ENCODE measurements around the gene DNAL4. TPM values are rescaled to one million over a fixed set of nuclear protein-coding genes. Genes with fewer than 3 reads are reported as not detected.

Gene DNAL4
- total RNA-seq, 1 donor: 17.0 TPM

DNA sequence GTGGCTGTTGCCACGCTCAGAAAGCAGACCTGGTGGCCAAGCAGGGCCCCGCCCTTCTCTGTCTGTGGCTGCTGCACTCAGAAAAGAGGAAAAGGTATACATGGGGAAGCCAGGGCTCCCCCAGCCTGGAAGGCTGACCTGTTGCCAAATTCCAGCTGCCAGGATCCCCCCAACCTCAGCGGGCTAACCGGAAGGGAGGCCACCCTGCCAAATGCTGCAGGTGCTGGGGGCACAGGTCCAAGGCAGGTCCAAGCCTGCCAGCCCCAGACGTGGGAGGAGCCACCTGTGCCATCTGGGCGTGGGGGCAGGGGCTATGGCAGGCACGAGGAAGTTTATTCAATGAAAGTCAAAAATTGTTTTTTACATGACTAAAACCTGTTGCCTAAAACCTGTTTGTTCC is 47.3 kb upstream of the DNAL4 start:
- Histone ChIP-seq H3K27ac (ENCODE audit: low read depth, low read length) (no peak overlapping the region), H3K4me3 (ENCODE audit: insufficient read depth, low read length) (no peak overlapping the region), H2AFZ (ENCODE audit: low read length) (no peak overlapping the region), H3K9me3 (ENCODE audit: low read depth, low read length) (no peaks in the 10 kb centered on the region), H3K79me2 (ENCODE audit: insufficient read depth, low read length) (no peaks in the 10 kb centered on the region), H3K4me1 (ENCODE audit: insufficient read depth, low read length) (peaks cover 3% of the 10 kb centered on the region), H3K27me3 (ENCODE audit: insufficient read depth, low read length) (peaks cover 44% of the 10 kb centered on the region), H3K4me2 (ENCODE audit: insufficient read depth, low read length) (no peak overlapping the region), H4K20me1 (ENCODE audit: insufficient read depth, low read length) (no peaks in the 10 kb centered on the region), H3K36me3 (ENCODE audit: insufficient read depth, low read length) (no peaks in the 10 kb centered on the region)
- TF ChIP-seq CTCF (IDR thresholded peaks at IDR 0.05; ENCODE audit: extremely low read depth, low read depth, low read length): no peak
- DNase-seq (ENCODE audit: insufficient read length, low spot score, missing footprints): peak; percentile 32

GRCh38 chr22:38840129-38840528 is 46.2 kb upstream of the DNAL4 start:
- no peaks in the 10 kb centered on the region for H3K79me2 ChIP-seq (ENCODE audit: insufficient read depth, low read length)
- H3K27me3 ChIP-seq (ENCODE audit: insufficient read depth, low read length): peaks cover 41% of the 10 kb centered on the region
- peaks cover 13% of the 10 kb centered on the region for H3K4me1 ChIP-seq (ENCODE audit: insufficient read depth, low read length)
- H3K36me3 ChIP-seq (ENCODE audit: insufficient read depth, low read length): no peaks in the 10 kb centered on the region
- no peak overlapping the region for H3K4me2 ChIP-seq (ENCODE audit: insufficient read depth, low read length)
- H3K27ac ChIP-seq (ENCODE audit: low read depth, low read length): no peak overlapping the region
- H4K20me1 ChIP-seq (ENCODE audit: insufficient read depth, low read length): no peaks in the 10 kb centered on the region
- no peak overlapping the region for H2AFZ ChIP-seq (ENCODE audit: low read length)
- DNase-seq (ENCODE audit: insufficient read length, low spot score, missing footprints): peak; percentile 62
- no peak for TF ChIP-seq CTCF (IDR thresholded peaks at IDR 0.05; ENCODE audit: extremely low read depth, low read depth, low read length)
- no peaks in the 10 kb centered on the region for H3K9me3 ChIP-seq (ENCODE audit: low read depth, low read length)
- H3K4me3 ChIP-seq (ENCODE audit: insufficient read depth, low read length): no peak overlapping the region

GRCh38 chr22:38839686-38840085 is 45.7 kb upstream of the DNAL4 start:
- Histone ChIP-seq H3K36me3 (ENCODE audit: insufficient read depth, low read length) (no peaks in the 10 kb centered on the region), H2AFZ (ENCODE audit: low read length) (no peak overlapping the region), H4K20me1 (ENCODE audit: insufficient read depth, low read length) (no peaks in the 10 kb centered on the region), H3K27me3 (ENCODE audit: insufficient read depth, low read length) (peaks cover 36% of the 10 kb centered on the region), H3K4me1 (ENCODE audit: insufficient read depth, low read length) (peaks cover 13% of the 10 kb centered on the region), H3K79me2 (ENCODE audit: insufficient read depth, low read length) (no peaks in the 10 kb centered on the region), H3K27ac (ENCODE audit: low read depth, low read length) (no peak overlapping the region), H3K4me2 (ENCODE audit: insufficient read depth, low read length) (no peak overlapping the region), H3K4me3 (ENCODE audit: insufficient read depth, low read length) (no peak overlapping the region), H3K9me3 (ENCODE audit: low read depth, low read length) (no peaks in the 10 kb centered on the region)
- TF ChIP-seq CTCF (IDR thresholded peaks at IDR 0.05; ENCODE audit: extremely low read depth, low read depth, low read length): no peak
- DNase-seq (ENCODE audit: insufficient read length, low spot score, missing footprints): peak; percentile 30

DNA sequence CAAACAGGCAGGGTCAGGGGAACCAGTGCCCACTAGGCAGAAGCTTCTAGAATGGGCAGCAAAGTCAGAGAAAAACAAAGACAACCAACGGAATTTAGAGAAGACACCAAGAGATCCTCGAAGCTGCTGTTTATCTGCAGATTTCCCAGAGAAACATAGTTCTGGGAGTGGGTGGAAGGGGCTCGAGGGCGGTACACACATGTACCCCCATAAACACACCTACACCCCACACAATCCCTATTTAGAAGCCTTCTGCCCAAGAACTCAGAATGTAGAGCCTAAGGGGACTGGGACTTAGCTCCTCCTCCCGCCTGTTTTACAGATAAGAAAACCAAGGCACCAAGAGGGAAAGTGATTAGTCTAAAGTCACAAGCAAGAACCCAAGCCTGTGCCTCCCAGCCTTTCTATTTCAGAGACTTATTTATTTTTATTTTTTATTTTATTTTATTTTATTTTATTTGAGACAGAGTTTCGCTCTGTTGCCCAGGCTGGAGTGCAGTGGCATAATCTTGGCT is 43.5 kb upstream of the DNAL4 start:
- H3K79me2 ChIP-seq (ENCODE audit: insufficient read depth, low read length): no peaks in the 10 kb centered on the region
- H3K4me1 ChIP-seq (ENCODE audit: insufficient read depth, low read length): peaks cover 13% of the 10 kb centered on the region
- DNase-seq (ENCODE audit: insufficient read length, low spot score, missing footprints): peak; percentile 43
- H3K36me3 ChIP-seq (ENCODE audit: insufficient read depth, low read length): no peaks in the 10 kb centered on the region
- H3K27me3 ChIP-seq (ENCODE audit: insufficient read depth, low read length): peaks cover 23% of the 10 kb centered on the region
- H3K4me3 ChIP-seq (ENCODE audit: insufficient read depth, low read length): no peak overlapping the region
- TF ChIP-seq CTCF (IDR thresholded peaks at IDR 0.05; ENCODE audit: extremely low read depth, low read depth, low read length): no peak
- no peaks in the 10 kb centered on the region for H3K9me3 ChIP-seq (ENCODE audit: low read depth, low read length)
- H3K27ac ChIP-seq (ENCODE audit: low read depth, low read length): no peak overlapping the region
- no peak overlapping the region for H3K4me2 ChIP-seq (ENCODE audit: insufficient read depth, low read length)
- no peak overlapping the region for H2AFZ ChIP-seq (ENCODE audit: low read length)
- no peaks in the 10 kb centered on the region for H4K20me1 ChIP-seq (ENCODE audit: insufficient read depth, low read length)
